ENCODE data around the gene ZDHHC18. TPM values are rescaled to one million over a fixed set of nuclear protein-coding genes. Genes with fewer than 3 reads are reported as not detected.

The ZDHHC18 gene
- total RNA-seq (73.6 TPM), polyA plus RNA-seq (10 to 100 TPM in 2 of 4 donors, 1 to 10 TPM in 2; 4.4 to 14.8 (median 10.3) TPM)

- peak; percentile 64 to 75 (median 68) for DNase-seq
- Histone ChIP-seq H3K4me1 (ENCODE audit: control insufficient read depth, insufficient read depth, low read length, poor library complexity, severe bottlenecking) (peaks cover 58% of the 10 kb centered on the region), H3K27ac (ENCODE audit: insufficient read depth, low read length, poor library complexity, severe bottlenecking) (peak within 1 kb of the TSS; percentile 99), H3K4me3 (ENCODE audit: low read depth, low read length) (peak within 1 kb of the TSS; percentile 78), H3K36me3 (ENCODE audit: control insufficient read depth, insufficient read depth, low read length) (peaks cover 2% of the 10 kb centered on the region), H3K27me3 (ENCODE audit: control insufficient read depth, insufficient read depth, low read length) (no peaks in the 10 kb centered on the region), H3K9me3 (ENCODE audit: control insufficient read depth in 2 of 2, low read length in 2 of 2) (no peaks in the 10 kb centered on the region)
- Mint-ChIP-seq H3K27ac (peak within 1 kb of the TSS; percentile 99 to 100 (median 99)), H3K4me1 (peaks cover 15 to 69% (median 38%) of the 10 kb centered on the region in 4 donors), H3K9me3 (no peaks in the 10 kb centered on the region), H3K36me3 (peaks cover 9% of the 10 kb centered on the region), H3K27me3 (no peaks in the 10 kb centered on the region), H3K4me3 (peak within 1 kb of the TSS; percentile 94 to 97 (median 96))
- peak; percentile 90 to 91 for ATAC-seq (ENCODE audit: low read depth in 2 of 2)
Measured at GRCh38 chr1:26826261-26827105, at the start of gene ZDHHC18. TSS of gene ZDHHC18 (plus strand) at chr1:26826688. CDS start at chr1:26826805, 117 bp downstream.

- Histone ChIP-seq H3K4me3 (ENCODE audit: low read depth, low read length) (no peak overlapping the region), H3K36me3 (ENCODE audit: control insufficient read depth, insufficient read depth, low read length) (peaks cover 72% of the 10 kb centered on the region), H3K4me1 (ENCODE audit: control insufficient read depth, insufficient read depth, low read length, poor library complexity, severe bottlenecking) (peaks cover 4% of the 10 kb centered on the region), H3K27me3 (ENCODE audit: control insufficient read depth, insufficient read depth, low read length) (no peaks in the 10 kb centered on the region), H3K27ac (ENCODE audit: insufficient read depth, low read length, poor library complexity, severe bottlenecking) (no peak overlapping the region), H3K9me3 (ENCODE audit: control insufficient read depth in 2 of 2, low read length in 2 of 2) (no peaks in the 10 kb centered on the region)
- peaks cover 41% of the 10 kb centered on the region for H3K36me3 Mint-ChIP-seq
- H3K27ac Mint-ChIP-seq, result peak overlapping the region in 2 of 3 donors; percentile 39 to 70
- H3K27me3 Mint-ChIP-seq, result no peaks in the 10 kb centered on the region
- DNase-seq, result no peak
- no peak for ATAC-seq (ENCODE audit: low read depth in 2 of 2)
- H3K9me3 Mint-ChIP-seq, result peaks cover 0 to 2% (median 0%) of the 10 kb centered on the region in 7 donors
- H3K4me1 Mint-ChIP-seq, result peaks cover 7 to 36% (median 28%) of the 10 kb centered on the region in 4 donors
- peak overlapping the region in 1 of 4 donors; percentile 48 for H3K4me3 Mint-ChIP-seq
Measured at GRCh38 chr1:26779098-26779668, 47.3 kb upstream of the ZDHHC18 start.

- H3K4me1 Mint-ChIP-seq, result peaks cover 8 to 48% (median 35%) of the 10 kb centered on the region in 4 donors
- Histone ChIP-seq H3K27me3 (ENCODE audit: control insufficient read depth, insufficient read depth, low read length) (no peaks in the 10 kb centered on the region), H3K4me1 (ENCODE audit: control insufficient read depth, insufficient read depth, low read length, poor library complexity, severe bottlenecking) (peaks cover 10% of the 10 kb centered on the region), H3K27ac (ENCODE audit: insufficient read depth, low read length, poor library complexity, severe bottlenecking) (no peak overlapping the region), H3K9me3 (ENCODE audit: control insufficient read depth in 2 of 2, low read length in 2 of 2) (no peaks in the 10 kb centered on the region), H3K4me3 (ENCODE audit: low read depth, low read length) (no peak overlapping the region), H3K36me3 (ENCODE audit: control insufficient read depth, insufficient read depth, low read length) (peaks cover 59% of the 10 kb centered on the region)
- H3K36me3 Mint-ChIP-seq, result peaks cover 36% of the 10 kb centered on the region
- H3K27ac Mint-ChIP-seq, result no peak overlapping the region
- ATAC-seq (ENCODE audit: low read depth in 2 of 2), result no peak
- no peak for DNase-seq
- H3K4me3 Mint-ChIP-seq, result no peak overlapping the region
- H3K27me3 Mint-ChIP-seq, result no peaks in the 10 kb centered on the region
- H3K9me3 Mint-ChIP-seq, result peaks cover 0 to 2% (median 0%) of the 10 kb centered on the region in 7 donors
Measured at GRCh38 chr1:26780344-26780957, 46.0 kb upstream of the ZDHHC18 start.

GRCh38 chr1:26781206-26781825 is 45.2 kb upstream of the ZDHHC18 start:
- Mint-ChIP-seq H3K4me1 (peaks cover 14 to 56% (median 40%) of the 10 kb centered on the region in 4 donors), H3K27me3 (no peaks in the 10 kb centered on the region), H3K9me3 (peaks cover 0 to 2% (median 0%) of the 10 kb centered on the region in 7 donors), H3K4me3 (no peak overlapping the region), H3K27ac (peak overlapping the region; percentile 5 to 87 (median 66)), H3K36me3 (peaks cover 30% of the 10 kb centered on the region)
- no peak overlapping the region for H3K4me3 ChIP-seq (ENCODE audit: low read depth, low read length)
- ATAC-seq (ENCODE audit: low read depth in 2 of 2) (no peak), DNase-seq (no peak)
- no peaks in the 10 kb centered on the region for H3K9me3 ChIP-seq (ENCODE audit: control insufficient read depth in 2 of 2, low read length in 2 of 2)
- peaks cover 19% of the 10 kb centered on the region for H3K4me1 ChIP-seq (ENCODE audit: control insufficient read depth, insufficient read depth, low read length, poor library complexity, severe bottlenecking)
- H3K27me3 ChIP-seq (ENCODE audit: control insufficient read depth, insufficient read depth, low read length), result no peaks in the 10 kb centered on the region
- H3K36me3 ChIP-seq (ENCODE audit: control insufficient read depth, insufficient read depth, low read length), result peaks cover 51% of the 10 kb centered on the region
- H3K27ac ChIP-seq (ENCODE audit: insufficient read depth, low read length, poor library complexity, severe bottlenecking), result peak overlapping the region; percentile 2

- Histone ChIP-seq H3K36me3 (ENCODE audit: control insufficient read depth, insufficient read depth, low read length) (peaks cover 38% of the 10 kb centered on the region), H3K4me1 (ENCODE audit: control insufficient read depth, insufficient read depth, low read length, poor library complexity, severe bottlenecking) (peaks cover 31% of the 10 kb centered on the region), H3K9me3 (ENCODE audit: control insufficient read depth in 2 of 2, low read length in 2 of 2) (no peaks in the 10 kb centered on the region), H3K27me3 (ENCODE audit: control insufficient read depth, insufficient read depth, low read length) (no peaks in the 10 kb centered on the region), H3K27ac (ENCODE audit: insufficient read depth, low read length, poor library complexity, severe bottlenecking) (no peak overlapping the region), H3K4me3 (ENCODE audit: low read depth, low read length) (no peak overlapping the region)
- Mint-ChIP-seq H3K9me3 (peaks cover 0 to 2% (median 0%) of the 10 kb centered on the region in 7 donors), H3K27me3 (peaks cover 9% of the 10 kb centered on the region), H3K4me1 (peaks cover 20 to 67% (median 51%) of the 10 kb centered on the region in 4 donors), H3K36me3 (peaks cover 24% of the 10 kb centered on the region), H3K4me3 (peak overlapping the region in 2 of 4 donors; percentile 2 to 30), H3K27ac (peak overlapping the region; percentile 38 to 94 (median 87))
- no peak for ATAC-seq (ENCODE audit: low read depth in 2 of 2)
- DNase-seq, result no peak
Measured at GRCh38 chr1:26782521-26783212, 43.8 kb upstream of the ZDHHC18 start.

- peaks cover 0 to 2% (median 0%) of the 10 kb centered on the region in 7 donors for H3K9me3 Mint-ChIP-seq
- Histone ChIP-seq H3K4me1 (ENCODE audit: control insufficient read depth, insufficient read depth, low read length, poor library complexity, severe bottlenecking) (peaks cover 36% of the 10 kb centered on the region), H3K9me3 (ENCODE audit: control insufficient read depth in 2 of 2, low read length in 2 of 2) (no peaks in the 10 kb centered on the region), H3K27ac (ENCODE audit: insufficient read depth, low read length, poor library complexity, severe bottlenecking) (no peak overlapping the region), H3K4me3 (ENCODE audit: low read depth, low read length) (no peak overlapping the region), H3K27me3 (ENCODE audit: control insufficient read depth, insufficient read depth, low read length) (no peaks in the 10 kb centered on the region), H3K36me3 (ENCODE audit: control insufficient read depth, insufficient read depth, low read length) (peaks cover 29% of the 10 kb centered on the region)
- peak overlapping the region; percentile 38 to 100 (median 56) for H3K27ac Mint-ChIP-seq
- DNase-seq (no peak), ATAC-seq (ENCODE audit: low read depth in 2 of 2) (no peak)
- peaks cover 20 to 67% (median 47%) of the 10 kb centered on the region in 4 donors for H3K4me1 Mint-ChIP-seq
- peak overlapping the region in 1 of 4 donors; percentile 30 for H3K4me3 Mint-ChIP-seq
- peaks cover 17% of the 10 kb centered on the region for H3K36me3 Mint-ChIP-seq
- H3K27me3 Mint-ChIP-seq, result peaks cover 9% of the 10 kb centered on the region
Measured at GRCh38 chr1:26783646-26784022, 42.9 kb upstream of the ZDHHC18 start.
